Fibroblast of the aortic adventitia (primary cell): ENCODE data around the gene HS3ST5. TPM values are rescaled to one million over a fixed set of nuclear protein-coding genes. Genes with fewer than 3 reads are reported as not detected.
"Not testable (repeated sequence)": the region's sequence is repeated elsewhere in the genome, so short reads cannot be mapped to it uniquely, and the experiment has no call there.

Source experiments
- DNase-seq: peaks from one replicate; pipeline ENCODE4 v3.0.0-alpha.2; 2010; ENCODE audit warnings: low read depth
- H3K4me3 ChIP-seq: 2 replicates; pipeline ENCODE4 v1.5.1; 2011; ENCODE audit warnings: low read depth, mild to moderate bottlenecking, control low read depth, low read length, moderate library complexity
- CTCF ChIP-seq: IDR thresholded peaks from 2 replicates; pipeline ENCODE4 v1.5.1; 2011; ENCODE audit warnings: mild to moderate bottlenecking, low read length, control low read depth, inconsistent platforms; ENCODE audit not compliant: insufficient read depth
- total RNA-seq: library from RNA; depleted of rRNA; stranded (reverse); fragments of >200 nt; gene quantifications from 2 replicates; pipeline ENCODE4 v1.2.3, GENCODE V29; 2012; ENCODE audit warnings: low replicate concordance

The HS3ST5 gene
- total RNA-seq, 1 donor = 0.09 TPM

- no peak for DNase-seq
- no peak overlapping the region for H3K4me3 ChIP-seq
Observed at GRCh38 chr6:114157848-114158247, 185.0 kb downstream of the HS3ST5 start.

GRCh38 chr6:114155763-114156162 lies 187.1 kb downstream of the HS3ST5 start:
- no peak for DNase-seq
- TF ChIP-seq CTCF = no peak
- H3K4me3 ChIP-seq = no peak overlapping the region

More at GRCh38 chr6:114157848-114158247, 185.0 kb downstream of the HS3ST5 start:
- TF ChIP-seq CTCF = no peak

GRCh38 chr6:114154812-114155211 lies 188.0 kb downstream of the HS3ST5 start:
- no peak for TF ChIP-seq CTCF
- H3K4me3 ChIP-seq = no peak overlapping the region
- no peak for DNase-seq

- no peak for DNase-seq
- no peak for TF ChIP-seq CTCF
- H3K4me3 ChIP-seq = no peak overlapping the region
Observed at GRCh38 chr6:114153448-114153847, 189.4 kb downstream of the HS3ST5 start.

GRCh38 chr6:114151064-114151690 lies 191.6 kb downstream of the HS3ST5 start:
- no peak for DNase-seq
- TF ChIP-seq CTCF = no peak
- no peak overlapping the region for H3K4me3 ChIP-seq

- H3K4me3 ChIP-seq, DNase-seq: not testable (repeated sequence)
Observed at GRCh38 chr6:114149182-114149581, 193.6 kb downstream of the HS3ST5 start.

- no peak for TF ChIP-seq CTCF
- DNase-seq = no peak
- no peak overlapping the region for H3K4me3 ChIP-seq
Observed at GRCh38 chr6:114144887-114145851, 197.7 kb downstream of the HS3ST5 start.
